Amniotic stem cell (primary cell): ENCODE data around the gene KCNG2.
"Not testable (repeated sequence)": the region's sequence is repeated elsewhere in the genome, so short reads cannot be mapped to it uniquely, and the experiment has no call there.

Experiments used
- DNase-seq: peaks from one replicate; lab custom pipeline; 2025; lab: John Stamatoyannopoulos, UW

Gene KCNG2

DNA sequence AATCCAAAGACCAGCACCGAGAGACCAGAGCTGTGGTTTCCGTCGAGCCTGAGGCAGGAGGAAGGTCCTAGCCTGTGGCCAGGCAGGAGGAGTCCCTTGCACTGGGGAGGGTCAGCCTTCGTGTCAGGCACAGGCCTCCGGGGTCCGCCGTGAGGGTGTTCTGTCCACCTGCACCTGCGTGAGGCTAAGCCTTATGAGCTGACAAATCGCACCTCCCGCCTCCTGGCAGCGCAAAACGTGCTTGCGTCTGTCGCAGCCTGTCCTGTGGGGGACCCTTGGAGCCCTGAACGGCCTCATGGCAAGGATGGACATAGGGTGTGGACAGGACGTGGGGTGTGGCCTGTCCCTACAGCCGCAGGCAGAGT, 73.3 kb downstream of the KCNG2 start:
- DNase-seq: no peak

GRCh38 chr18:79871481-79872091, 73.8 kb downstream of the KCNG2 start:
- no peak for DNase-seq

- DNase-seq: no peak
Measured at GRCh38 chr18:79872527-79873444, 75.0 kb downstream of the KCNG2 start.

DNA sequence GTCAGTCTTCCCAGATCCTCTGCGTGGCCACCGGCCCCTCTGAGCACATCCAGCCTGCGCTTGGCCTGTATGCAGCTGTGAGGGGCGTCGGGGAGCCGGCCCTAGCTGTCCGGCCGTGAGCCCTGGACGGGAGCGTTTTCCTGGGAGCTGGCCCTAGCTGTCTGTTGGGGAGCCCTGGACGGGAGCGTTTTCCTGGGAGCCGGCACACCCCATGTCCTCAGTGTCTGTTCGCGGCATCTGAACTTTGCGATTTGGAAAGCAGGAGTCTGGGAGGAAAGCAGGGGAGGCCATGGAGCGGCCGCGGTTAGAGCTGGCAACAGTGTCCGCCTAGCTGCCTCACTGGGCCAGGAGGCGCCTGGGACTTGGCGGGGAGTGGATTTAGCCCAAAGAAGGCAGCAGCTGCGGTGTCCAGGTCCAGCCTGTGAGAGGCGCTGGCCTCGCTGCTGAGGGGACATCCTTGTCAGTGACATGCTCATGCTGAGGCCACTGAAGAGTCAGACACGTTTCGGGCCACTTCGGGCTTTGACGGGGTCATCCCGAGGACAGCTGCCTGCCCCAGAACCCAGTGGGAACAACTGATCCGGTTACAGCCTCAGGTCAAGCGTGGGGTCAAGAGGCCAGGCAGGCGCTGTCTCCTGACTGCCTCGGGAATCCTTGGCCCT, 75.8 kb downstream of the KCNG2 start:
- no peak for DNase-seq

DNA sequence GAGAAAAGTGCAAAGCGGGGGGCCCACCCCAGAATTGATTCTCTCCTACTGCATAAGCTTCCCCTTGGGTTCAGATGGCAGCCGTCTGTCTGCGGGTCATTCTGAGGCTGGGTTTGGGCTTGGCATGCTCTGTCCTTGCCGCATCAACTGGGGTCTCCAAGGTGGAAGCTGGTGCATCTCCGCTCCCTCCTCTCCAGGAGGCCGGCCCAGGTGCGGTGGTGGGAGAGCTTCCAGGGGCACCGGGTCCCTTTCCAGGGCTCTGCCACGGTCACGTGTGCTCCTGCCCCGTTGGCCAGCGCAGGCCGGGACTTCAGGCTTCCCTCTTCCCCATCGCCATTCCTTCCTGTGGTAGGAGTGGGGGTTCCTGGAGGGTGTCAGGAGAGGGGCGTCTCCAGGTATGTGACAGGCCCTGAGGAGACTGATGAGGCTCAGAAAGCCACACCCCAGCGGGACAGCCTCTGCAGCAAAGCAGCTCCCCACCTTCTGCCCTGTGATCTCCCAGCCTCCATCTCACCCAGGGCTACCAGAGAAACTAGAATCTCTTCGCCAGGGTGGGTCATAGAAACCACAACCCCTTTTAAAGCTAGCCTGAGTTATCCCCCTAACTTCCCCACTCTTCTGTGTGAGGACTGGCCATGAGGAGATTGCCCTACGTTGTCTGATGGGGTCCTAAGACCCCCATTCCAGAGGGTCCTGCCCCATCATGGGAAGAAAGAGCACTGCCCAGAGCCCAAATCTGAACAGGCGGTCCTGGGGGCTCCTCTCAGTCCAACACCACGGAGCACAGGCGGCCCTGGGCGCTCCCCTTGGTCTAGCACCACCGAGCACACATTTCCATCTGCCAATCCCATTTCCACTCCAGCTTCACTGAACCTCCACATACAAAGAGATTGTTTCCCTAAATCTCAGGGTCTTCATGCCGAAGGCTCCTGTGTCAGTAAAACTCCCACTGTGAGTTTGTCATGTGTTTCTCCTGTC, 77.1 kb downstream of the KCNG2 start:
- no peak for DNase-seq

GRCh38 chr18:79875531-79875919, 77.8 kb downstream of the KCNG2 start:
- no peak for DNase-seq

DNA sequence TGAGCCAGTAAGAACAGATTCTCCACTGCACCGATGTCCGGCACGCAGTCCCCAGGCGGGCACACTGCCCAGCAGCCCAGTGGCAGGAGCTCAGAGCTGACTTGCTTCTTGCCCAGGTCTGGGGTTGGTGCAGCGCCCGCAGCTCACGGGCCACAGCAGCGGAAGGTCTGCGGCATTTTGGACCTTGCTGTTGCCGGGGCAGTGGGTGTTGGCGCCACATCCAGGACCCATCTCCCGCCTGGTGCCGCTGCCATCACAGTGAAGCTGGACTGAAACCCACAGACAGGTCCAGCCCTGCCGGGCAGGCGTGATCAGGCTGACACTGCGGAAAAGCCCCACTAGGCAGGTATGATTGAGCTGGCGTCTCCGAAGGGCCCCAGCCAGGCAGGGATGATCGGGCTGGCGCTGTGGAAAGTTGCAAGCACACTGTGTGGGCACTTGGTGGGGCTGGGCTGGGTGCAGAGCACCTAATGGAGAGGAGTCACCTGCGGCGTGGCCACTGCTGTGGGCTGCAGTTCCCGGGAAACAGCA, 78.3 kb downstream of the KCNG2 start:
- DNase-seq: no peak

GRCh38 chr18:79876497-79876896, 78.8 kb downstream of the KCNG2 start:
- DNase-seq: no peak

DNA sequence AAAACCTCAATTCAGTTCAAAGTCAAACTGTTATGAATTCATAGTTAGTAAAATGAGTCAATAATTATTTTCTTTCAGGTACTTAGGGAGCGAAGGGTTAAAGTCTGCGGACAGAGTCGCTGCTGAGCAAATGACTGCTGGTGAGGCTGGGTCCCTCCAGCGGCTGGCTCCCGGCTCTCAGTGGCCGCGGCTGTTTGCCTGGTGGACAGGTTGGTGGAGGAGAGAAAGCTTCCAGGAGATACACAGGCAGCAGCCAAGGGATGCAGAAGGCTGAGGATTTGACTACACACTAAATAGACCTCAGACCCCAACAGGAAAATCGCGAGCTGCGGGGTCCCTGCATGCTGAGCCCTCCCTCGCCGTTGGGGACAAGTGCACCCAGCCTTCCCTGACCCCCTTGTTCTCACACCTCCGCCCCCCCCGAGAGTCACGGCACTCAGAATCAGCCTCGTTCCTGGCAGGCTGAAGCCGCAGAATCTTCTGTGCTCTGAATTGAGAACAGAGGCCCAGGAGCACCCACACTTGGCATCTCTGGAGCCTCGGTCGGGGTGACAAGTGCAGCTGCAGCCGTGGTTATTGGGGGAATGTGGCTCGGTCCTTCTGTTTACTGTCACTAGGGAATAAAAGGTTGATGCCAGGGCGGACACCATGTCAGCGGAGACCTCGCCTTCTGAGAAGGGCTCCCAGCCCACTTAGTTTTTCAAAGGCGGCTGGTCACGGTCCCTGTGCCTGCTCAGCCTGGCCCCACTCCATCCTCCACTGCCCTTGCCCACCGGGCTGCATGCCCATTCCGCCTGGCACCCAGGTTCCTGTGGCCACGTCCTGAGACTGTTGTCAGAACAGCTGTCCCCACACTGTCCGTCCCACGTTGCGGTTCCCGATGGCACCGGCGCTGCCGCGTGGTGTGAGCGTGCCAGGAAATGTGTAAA, 79.7 kb downstream of the KCNG2 start:
- DNase-seq: no peak

- not testable (repeated sequence) for DNase-seq
Measured at GRCh38 chr18:79878246-79878645, 80.5 kb downstream of the KCNG2 start.

- no peak for DNase-seq
Measured at GRCh38 chr18:79878741-79879378, 81.1 kb downstream of the KCNG2 start.

DNA sequence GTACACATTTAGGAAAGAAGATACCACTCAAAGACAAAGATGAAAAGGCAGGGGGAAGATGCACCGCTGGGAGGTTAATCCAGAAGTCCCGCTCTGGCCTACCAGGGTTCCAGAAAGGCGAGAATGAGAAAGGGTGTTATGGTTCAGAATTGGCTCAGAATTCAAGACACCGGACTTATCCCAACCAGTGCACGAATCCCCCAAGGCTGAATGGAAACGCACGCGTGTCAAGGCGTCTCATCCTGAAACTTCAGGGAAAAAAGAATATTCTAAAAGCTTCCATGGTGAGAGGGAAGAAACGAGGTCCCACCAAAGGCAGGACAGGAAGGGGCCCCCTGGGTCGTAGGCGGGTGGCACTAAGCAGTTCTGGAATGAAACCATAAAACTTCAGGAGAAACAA, 81.8 kb downstream of the KCNG2 start:
- DNase-seq: no peak

DNA sequence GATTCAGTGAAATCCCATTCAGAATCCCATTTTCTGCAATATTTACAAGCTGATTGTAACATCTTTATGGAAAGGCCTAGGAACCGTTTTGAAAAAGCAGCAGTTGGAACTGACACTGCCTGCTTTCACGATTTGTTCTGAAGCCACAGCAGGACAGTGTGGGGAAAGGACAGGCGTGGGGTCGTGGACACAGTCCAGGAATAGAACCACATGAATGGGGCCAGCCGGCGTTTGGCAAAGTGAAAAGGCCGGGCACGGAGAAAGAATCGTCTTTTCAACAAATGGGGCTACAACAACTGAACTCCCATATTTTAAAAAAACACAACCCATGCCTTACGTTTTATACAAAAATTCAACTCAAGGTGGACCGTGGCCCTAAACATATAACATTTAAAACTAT, 84.0 kb downstream of the KCNG2 start:
- DNase-seq: no peak

- no peak for DNase-seq
Measured at GRCh38 chr18:79882522-79883241, 84.9 kb downstream of the KCNG2 start.

- no peak for DNase-seq
Measured at GRCh38 chr18:79883461-79884293, 85.9 kb downstream of the KCNG2 start.

DNA sequence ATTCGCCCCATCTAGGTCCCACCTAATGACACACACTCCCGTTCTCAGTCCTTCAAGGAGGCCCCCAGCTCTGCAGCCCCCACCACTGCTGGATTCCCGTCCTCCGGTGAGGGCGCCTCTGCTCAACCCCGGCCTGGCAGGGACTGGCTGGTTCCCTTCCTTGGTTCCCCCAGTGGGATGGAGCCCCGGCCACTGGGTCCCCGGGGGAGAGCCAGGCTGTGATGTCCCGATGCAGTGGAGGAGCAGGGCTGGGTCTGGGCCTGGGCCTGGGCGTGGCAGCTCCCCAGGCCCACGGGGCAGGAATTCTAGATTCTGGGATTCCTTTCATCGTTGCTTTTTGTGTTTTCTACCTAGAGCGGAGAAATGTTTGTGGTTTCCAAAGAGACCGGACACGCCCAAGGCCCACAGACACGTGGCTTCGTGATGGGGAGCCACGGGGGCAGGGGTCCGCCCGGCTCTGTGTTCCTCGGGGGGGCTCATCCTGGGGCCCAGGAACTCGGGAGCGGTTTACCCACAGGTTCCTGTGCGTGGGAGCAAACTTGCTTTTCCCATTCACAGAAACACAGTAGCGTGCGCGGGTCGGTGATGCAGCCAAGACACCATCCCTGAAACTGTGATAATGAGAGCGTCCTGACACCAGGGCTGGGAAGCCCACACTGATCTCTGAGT, 86.7 kb downstream of the KCNG2 start:
- DNase-seq: no peak

GRCh38 chr18:79884963-79885728, 87.4 kb downstream of the KCNG2 start:
- no peak for DNase-seq
